SKM-1 (cell line): ENCODE measurements around the gene FBXW7.

Source experiments
- DNase-seq: peaks from one replicate; lab custom pipeline; 2025; ENCODE audit not compliant: unreplicated experiment; lab: John Stamatoyannopoulos, UW

FBXW7 gene

DNA sequence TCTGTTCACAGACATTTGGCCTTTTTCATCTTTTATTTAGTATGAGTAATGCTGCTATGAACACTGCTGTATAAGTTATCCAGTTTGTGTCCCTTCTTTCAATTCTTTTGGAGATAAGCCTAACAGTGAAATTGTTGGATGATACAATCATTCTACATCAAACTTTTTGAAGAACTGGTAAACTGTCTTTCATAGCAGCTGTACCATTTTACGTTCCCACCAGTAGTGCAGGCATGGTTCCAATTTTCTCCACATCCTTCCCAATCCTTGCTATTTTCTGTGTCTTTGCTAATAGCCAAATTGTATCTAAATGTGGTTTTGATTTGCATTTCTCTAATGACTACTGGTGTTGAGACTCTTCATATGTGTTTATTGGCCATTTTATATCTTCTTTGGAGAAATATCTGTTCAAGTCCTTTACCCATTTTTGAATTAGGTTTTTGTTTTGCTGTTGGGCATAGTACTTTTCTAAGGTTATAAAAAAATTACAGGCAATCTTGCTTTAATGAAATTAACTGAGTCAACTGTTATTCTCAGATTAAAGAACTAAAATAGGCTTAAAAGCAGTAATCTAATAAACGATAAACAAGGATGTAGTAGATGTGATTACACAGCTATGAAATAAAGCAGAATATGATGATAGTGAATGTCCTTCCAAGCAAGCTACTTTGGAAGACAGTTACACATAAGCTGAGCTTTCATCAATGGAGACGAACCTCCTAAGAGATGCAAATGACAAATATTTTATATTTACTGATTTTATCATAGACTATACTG lies 57.2 kb downstream of the FBXW7 start:
- no peak for DNase-seq

DNA sequence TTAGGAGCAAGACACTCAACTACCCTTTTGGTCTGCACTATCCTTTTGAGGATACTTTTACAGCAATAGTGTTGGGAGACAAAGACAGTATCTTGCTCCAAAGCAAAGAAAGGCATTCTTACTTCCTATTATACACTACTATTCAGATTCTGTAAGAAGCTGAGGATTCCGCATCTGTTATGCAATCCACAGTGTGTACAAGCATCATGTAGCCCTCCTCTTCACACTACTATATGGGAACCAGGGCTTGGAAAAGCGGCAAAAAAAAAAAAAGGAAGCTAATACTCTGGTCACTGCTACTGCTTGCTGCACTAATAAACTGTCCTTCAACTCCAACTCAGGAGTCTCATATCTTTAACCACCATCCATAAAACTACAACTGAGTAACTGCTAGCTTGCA lies 59.1 kb downstream of the FBXW7 start:
- no peak for DNase-seq

DNA sequence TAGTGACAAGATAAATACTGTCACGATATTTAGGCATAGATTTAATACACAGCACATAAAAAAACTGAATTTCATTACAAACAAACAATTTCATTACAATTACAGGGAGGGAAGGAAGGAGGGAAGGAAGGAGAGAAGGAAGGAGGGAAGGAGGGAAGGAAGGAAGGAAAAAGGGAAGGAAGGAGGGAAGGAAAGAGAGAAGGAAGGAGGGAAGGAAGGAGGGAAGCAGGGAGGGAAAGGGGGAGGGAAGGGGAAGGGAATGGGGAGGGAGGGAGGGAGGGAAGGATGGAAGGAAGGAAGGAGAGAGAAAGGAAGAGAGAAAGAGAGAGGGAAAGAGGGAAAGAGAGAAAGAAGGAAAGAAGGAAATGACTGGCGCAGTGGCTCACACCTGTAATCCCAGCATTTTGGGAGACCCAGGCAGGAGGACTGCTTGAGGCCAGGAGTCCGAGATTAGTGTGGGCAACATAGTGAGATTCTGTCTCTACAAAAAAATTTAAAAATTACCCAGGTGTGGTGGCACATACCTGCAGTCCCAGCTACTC lies 64.6 kb downstream of the FBXW7 start:
- DNase-seq: no peak

DNA sequence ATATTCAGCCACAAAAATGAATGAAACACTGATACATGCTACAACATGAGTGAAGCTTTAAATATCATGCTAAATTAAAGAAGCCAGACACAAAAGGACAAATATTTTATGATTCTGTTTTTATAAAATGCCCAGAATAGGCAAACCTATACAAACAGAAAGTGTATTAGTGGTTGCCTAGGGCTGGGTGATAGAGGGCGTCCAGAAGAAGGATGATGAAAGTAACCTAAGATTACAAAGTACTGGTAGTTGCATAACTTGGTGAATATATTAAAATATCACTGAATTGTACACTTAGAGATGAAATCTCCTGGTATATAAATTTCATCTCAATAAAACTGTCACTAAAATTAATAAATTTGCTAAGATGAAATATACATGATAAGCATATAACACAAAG lies 67.5 kb downstream of the FBXW7 start:
- DNase-seq: no peak

DNA sequence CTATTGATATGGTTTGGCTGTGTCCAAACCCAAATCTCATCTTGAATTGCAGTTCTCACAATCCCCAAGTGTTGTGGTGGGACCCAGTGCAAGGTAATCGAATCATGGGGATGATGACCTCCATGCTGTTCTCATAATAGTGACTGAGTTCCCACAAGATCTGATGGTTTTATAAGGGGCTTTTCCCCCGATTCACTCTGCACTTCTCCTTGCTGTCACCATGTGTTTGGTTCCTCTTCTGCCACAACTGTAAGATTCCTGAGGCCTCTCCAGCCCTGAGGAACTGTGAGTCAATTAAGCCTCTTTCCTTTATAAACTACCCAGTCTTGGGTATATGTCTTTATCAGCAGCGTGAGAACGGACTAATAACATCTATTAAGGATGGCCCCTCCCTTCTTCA lies 68.8 kb downstream of the FBXW7 start:
- no peak for DNase-seq

DNA sequence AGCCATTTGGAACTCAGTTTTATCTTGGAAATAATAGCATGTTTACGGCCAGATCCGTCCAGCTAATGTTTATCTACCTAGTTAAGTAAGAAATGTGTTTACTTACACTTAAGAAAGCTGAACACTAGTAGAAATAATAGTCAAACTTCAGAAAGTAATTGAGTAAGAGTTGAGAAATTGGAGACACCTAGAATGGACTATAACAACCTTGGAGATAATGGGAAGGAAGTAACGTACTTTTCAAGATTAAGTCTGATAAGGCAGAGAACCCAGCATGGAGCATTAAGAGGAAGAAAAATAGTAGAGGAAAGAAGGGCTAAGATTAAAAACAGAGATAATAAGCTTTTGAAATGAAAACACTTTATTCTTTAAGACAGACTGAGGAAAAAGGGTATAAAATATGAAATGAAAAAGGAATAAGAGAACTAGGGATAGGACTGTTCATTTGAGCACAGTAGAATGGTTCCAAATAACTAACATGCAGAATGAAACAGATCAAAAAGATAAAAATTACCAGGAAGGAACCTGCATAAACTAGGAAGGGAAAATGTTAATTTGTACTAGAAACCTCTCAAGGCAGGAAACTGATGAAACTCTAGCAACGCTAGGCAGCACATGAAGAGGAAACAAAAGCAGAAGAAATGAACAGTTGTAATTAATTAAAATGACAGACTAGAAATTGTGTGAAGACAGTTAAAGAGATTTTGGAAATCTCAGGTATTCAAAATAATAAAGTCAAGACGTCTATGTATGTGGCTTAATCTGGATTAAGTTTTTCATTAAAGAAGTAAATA lies 71.7 kb downstream of the FBXW7 start:
- DNase-seq: peak; percentile 49

DNA sequence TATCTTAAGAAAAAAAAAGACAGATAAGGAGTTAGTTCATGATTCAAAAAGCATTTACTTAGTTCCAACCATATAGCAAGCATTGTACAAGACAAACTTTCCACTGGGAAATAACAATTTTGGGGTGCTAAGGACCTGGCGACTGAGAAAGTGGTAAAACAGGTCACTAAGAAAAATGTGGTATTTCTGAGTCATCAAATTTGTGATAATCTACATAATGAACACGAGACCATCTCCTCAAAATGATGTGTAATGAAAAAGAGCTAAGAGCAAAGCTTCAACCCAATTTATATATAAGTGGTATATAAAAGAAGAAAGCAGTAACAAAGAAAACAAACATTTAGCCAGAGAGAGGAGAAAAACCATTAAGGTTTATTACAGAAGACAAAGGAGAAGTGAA lies 72.3 kb downstream of the FBXW7 start:
- DNase-seq: no peak

DNA sequence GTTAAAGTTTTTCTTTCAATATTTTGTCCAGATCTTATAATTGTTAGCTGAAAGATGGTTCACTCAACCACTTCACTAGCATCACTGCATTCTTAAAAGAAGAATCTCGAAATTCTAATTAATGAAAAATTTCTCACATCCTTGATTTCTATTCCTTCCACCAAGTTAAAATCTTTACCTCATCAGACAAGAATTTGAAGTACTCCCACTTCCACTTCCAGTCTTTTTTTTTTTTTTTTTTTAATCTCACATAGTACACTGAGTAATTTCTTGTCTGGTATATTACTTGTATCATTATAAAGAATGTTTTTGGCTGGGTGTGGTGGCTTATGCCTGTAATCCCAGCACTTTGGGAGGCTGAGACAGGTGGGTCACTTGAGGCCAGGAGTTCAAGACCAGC lies 73.2 kb downstream of the FBXW7 start:
- DNase-seq: no peak

DNA sequence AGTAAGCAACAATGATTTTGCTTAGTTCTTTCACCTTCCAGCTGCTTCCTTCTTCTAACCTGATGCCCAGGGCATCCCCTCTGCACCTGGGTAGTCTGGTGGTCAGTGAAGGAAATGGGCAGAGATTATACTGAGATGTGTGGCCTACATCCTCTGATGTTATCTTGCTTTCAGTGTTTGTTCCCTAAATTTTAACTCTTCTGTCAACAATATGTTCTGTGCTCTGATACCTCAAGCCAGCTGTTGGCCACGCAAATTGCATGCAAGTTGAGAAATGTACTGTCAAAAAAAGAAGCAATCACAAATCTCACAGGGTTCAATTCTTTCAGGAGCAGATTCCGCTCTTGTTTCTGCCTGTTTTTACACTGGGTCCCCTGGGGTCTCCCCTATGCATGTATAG lies 73.8 kb downstream of the FBXW7 start:
- peak; percentile 7 for DNase-seq

DNA sequence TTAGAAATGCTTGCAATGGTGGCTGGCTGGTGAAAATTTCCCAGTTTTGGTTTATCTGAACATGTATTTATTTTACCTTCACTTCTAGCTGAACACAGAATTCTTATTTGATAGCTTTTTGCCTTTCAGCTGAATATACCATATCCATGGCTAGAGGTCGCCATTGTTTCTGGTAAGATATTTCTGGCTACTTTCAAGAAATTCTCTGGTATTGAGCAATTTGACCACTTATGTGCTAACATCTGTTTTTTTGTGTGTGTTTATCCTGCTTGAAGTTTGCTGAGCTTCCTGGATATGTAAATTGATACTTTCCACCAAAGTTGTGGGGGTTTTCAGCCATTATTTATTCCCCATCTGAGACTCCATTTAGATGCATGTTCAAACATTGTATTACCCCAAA lies 75.4 kb downstream of the FBXW7 start:
- peak; percentile 56 for DNase-seq

DNA sequence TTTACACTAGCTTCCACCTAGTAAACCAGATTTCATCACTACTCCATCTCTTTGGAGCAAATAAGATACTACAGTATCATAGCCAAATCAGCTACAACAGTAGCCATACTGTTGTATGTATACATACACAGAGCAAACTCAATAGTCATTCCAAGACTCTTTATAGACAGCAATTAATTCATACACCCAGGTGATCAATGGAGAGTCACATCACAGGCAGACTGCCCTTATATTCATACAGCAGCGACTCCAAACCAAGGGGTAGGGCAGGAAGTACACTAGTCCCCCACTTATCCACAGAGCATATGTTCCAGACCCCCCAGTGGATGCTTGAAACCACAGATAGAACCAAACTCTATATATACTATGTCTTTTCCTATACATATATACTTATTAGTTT lies 76.6 kb downstream of the FBXW7 start:
- DNase-seq: no peak

DNA sequence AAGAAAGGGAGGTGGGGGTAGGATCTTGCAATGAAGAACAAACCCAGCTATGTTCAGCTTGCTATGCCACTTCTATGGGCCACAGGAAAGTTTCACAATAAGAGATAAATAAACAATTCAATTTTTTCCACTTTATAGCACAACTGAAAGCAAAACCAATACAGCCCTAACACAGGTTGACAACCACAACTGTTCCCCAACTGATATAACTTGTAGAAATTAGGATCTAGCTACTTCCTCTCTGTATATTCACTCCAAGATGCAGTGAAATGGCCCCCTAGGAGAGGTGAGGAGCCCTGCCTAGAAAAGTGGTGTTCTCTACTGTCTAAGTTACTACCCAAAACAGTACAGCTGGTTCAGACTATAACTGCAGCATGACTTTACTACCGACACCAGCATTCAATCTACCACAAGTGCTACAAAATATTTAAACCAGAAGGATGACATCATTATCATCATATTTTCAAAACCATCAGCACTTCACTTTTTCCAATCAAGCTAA lies 77.0 kb downstream of the FBXW7 start:
- DNase-seq: no peak

DNA sequence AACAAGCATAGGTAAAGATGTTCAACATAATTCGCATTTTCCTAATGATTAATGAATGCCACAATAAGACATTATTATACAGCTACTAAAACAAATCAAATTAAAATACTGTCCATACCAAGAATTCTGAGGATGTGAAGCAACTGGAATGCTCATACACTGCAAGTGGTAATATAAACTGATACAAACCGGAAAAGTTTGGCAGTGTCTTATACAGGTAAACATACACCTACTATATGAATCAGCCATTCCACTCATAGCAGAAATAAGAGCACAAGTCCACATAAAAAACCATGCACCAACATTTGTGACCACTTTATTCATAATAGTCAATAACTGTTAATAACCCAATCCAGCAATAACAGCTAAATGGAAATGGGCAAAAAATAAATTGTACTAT lies 79.3 kb downstream of the FBXW7 start:
- no peak for DNase-seq

DNA sequence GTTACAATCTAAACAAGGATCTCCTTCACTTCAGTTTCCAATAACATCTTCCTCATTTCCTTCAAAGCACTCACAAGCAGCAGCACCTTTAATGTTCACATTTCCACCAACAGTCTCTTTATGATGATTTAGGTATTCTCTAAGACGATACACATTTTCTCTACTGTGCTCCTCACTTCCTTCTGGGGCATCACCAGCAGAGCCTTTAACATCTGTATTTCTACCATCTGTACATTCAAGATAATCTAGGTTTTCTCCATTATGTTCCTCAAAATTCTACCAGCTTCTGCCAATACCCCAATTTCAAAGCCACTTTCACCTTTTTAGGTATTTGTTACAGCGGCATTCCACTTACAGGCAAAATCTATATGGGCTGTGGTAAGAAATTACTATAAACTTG lies 80.6 kb downstream of the FBXW7 start:
- no peak for DNase-seq

DNA sequence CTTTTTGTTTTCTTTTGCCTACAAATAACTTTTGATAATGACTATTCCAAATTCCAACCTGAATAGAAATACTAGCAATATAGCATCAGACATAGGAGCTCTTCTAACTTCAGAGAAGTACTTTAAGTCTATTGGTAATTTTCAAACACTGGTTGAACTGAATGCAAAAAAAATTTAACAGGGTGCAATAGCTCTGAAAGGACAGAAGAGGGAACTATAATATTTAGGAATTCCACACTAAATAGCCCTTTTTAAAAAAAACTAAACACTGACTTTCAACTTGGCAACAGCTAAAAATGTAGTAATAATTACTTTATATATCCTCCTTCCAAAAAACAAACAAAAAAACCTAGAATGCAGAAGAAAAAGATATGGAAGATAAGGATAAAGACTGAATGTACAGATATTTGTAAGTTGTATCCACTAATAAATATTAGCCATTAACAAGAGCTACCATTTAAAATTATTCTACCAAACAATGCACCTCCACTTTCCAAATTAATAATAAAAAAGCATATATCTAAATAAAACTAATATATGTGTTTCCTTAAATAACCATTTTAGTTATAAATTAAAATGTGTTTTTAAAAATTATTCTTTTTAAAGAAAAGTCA lies 81.4 kb downstream of the FBXW7 start:
- DNase-seq: peak; percentile 39

DNA sequence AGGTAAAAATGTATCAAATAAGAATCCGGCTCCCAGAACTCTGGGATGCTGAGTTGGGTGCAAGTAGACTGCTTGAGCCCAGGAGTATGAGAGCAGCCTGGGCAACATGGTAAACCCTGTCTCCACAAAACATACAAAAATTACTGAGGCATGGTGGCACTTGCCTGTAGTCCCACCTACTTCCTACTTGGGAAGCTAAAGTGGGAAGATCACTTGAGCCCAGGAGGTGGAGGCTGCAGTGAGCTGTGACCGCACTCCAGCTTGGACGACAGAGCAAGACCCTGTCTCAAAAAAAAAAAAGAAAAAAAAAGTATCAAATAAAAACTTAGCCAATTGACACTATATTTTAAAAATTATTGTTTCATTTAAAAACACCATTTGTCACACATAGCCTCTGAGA lies 84.4 kb downstream of the FBXW7 start:
- DNase-seq: no peak

DNA sequence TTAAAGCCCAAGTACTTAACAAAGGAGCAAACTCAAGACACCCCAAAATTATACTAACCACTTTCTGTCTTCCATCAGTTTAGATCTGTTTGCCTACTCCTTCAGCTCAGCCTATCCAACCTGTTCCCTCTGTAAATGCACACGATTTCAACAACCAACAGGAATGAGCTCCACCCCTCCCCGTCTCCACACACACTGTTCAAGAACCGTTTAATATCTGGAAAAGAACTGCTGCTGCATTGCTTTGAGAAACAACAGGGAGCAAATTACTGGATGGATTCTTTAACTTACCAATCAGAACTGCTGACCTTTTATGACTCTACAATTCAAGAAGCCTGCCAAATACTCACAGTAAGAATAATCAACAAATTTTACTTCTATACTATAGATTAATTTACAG lies 87.0 kb downstream of the FBXW7 start:
- DNase-seq: no peak

DNA sequence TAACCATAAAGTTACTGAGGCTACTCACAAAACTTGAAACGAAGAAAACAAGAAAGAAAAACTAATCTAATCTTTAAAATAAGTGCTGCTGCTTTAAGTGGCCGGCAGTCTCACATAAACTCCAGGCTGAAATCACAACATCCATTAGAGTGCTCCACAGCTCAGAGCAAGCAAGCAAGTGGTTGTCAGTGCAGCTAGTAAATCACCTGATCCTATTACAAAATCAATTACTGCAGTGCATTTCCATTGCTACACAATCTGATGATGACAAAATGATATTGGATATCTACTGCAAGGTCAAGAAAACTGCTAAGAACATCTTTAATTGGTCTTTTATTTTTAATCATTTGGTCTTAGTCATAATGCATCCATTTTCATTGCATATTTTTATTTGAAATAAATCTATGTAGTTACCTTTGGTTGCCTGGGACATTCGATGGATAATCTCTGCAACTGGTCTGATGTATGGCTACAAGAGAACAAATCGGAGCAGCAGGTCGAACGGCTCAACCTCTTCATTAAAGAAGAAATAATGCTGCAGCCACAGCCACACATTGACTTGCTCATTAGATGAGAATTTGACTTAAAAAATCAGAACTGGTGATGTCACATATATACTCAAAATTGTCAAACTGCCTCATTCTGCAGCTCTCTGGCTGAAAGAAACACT lies 87.7 kb downstream of the FBXW7 start:
- DNase-seq: no peak

DNA sequence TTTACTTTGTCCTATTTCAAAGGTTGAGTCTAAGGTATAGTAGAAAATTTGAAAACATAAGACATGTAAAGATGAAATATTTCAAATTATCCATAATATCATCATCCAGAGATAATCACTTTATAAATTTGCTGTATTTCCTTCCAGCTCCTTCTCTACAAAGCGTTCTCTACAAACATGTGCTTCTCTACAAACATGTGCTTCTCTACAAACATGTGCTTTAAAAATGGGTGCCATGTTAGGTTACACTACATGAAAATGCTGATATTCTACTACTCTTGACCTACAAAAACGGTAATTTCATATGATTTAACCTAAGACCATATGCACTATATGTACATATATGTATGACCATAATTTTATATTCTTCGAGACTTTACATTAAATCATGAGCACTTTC lies 92.0 kb downstream of the FBXW7 start:
- no peak for DNase-seq

DNA sequence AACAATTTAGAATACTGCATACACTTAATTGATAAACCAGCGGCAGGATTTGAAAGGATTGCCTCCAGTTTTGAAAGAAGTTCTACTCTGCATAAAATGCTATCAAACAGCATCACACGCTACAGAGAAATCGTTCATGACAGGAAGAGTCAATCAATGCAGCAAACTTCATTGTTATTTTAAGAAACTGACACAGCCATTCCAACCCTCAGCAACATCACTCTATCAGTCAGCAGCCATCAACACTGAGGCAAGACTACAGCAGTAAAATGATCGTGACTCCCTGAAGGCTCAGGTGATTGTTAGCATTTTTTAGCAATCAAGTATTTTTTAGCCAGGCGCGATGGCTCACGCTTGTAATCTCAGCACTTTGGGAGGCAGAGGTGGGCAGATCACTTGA lies 98.3 kb downstream of the FBXW7 start:
- no peak for DNase-seq

DNA sequence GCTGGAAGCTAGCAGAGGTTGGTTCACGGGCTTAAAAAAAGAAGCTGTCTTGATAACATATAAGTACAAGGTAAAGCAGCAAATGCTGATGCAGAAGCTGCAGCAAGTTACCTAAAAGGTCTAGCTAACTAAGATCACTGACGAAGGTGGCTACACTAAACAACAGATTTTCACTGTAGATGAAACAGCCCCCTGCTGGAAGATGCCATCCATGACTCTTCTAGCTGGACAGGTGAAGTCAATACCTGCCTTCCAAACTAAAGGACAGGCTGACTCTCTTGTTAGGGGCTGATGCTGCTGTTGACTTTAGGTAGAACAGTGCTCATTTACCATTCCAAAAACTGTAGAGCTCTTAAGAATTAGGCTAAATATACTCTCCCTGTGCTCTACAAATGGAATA lies 99.5 kb downstream of the FBXW7 start:
- DNase-seq: no peak
